Thymus (tissue), 14 donors: ENCODE results near the gene ABI2. TPM values are rescaled to one million over a fixed set of nuclear protein-coding genes. Genes with fewer than 3 reads are reported as not detected.
"Not testable (repeated sequence)": the region's sequence is repeated elsewhere in the genome, so short reads cannot be mapped to it uniquely, and the experiment has no call there.

Source experiments
- DNase-seq, 9 donors: peaks; one replicate each; pipeline ENCODE4 v3.0.0-alpha.2; 2013; ENCODE audit warnings: low spot score in 9 of 9, low read depth in 6 of 9, missing footprints in 1 of 9
- H3K27ac ChIP-seq, 2 donors: one replicate each; pipeline ENCODE4 v1.5.1; 2013; ENCODE audit warnings: control low read depth in 1 of 2, low read depth in 1 of 2, low read length in 1 of 2, mild to moderate bottlenecking in 1 of 2, moderate library complexity in 1 of 2
- H3K27me3 ChIP-seq, 2 donors: one replicate each; pipeline ENCODE4 v1.5.1; 2013; ENCODE audit warnings: low read length in 1 of 2; ENCODE audit not compliant: control insufficient read depth in 2 of 2, insufficient read depth in 1 of 2
- H3K36me3 ChIP-seq, 2 donors: one replicate each; pipeline ENCODE4 v1.5.1; 2013; ENCODE audit warnings: low read length in 1 of 2, mild to moderate bottlenecking in 1 of 2, moderate library complexity in 1 of 2; ENCODE audit not compliant: control insufficient read depth in 2 of 2, insufficient read depth in 2 of 2
- H3K4me1 ChIP-seq, 2 donors: one replicate each; pipeline ENCODE4 v1.5.1; 2013; ENCODE audit warnings: low read length in 2 of 2; ENCODE audit not compliant: control insufficient read depth in 2 of 2, insufficient read depth in 2 of 2
- H3K4me3 ChIP-seq, 2 donors: one replicate each; pipeline ENCODE4 v1.5.1; 2013; ENCODE audit warnings: low read length in 2 of 2, control low read depth in 1 of 2, mild to moderate bottlenecking in 1 of 2
- H3K9me3 ChIP-seq, 2 donors: one replicate each; pipeline ENCODE4 v1.5.1; 2013; ENCODE audit warnings: low read length in 1 of 2, mild to moderate bottlenecking in 1 of 2; ENCODE audit not compliant: control insufficient read depth in 2 of 2, insufficient read depth in 1 of 2
- WGBS: extraction: QIAGEN DNeasy Blood & Tissue Kit; methylation state at CpG from one replicate; pipeline ENCODE4 v1.1.7; 2013; 5-methylcytosine and 5-hydroxymethylcytosine counted together
- long read RNA-seq, 10 donors: transcript quantifications; one replicate each; lab custom pipeline, GENCODE V29; 2026
- polyA plus RNA-seq: library from polyadenylated mRNA; stranded (reverse); fragments of 200-250 nt; gene quantifications from one replicate; pipeline ENCODE4 v1.2.3, GENCODE V29; 2013
- total RNA-seq: library from RNA; stranded (reverse); fragments of 120-200 nt; gene quantifications from one replicate; pipeline ENCODE4 v1.2.4, GENCODE V29; 2013
- donor health status: healthy.

ABI2 gene
- 15.2 TPM for total RNA-seq
- 19.5 TPM for polyA plus RNA-seq
- long read RNA-seq, donor 1, full-length matches to known transcripts, result 1 of 1 reads
- long read RNA-seq, donor 1, partial matches to known transcripts, result 0 of 1 reads
- long read RNA-seq, donor 1, other reads (novel, unspliced or antisense), result 0 of 1 reads
- long read RNA-seq, donor 2, full-length matches to known transcripts, result 14 of 14 reads
- long read RNA-seq, donor 2, partial matches to known transcripts, result 0 of 14 reads
- long read RNA-seq, donor 2, other reads (novel, unspliced or antisense), result 0 of 14 reads
- long read RNA-seq, donor 3, full-length matches to known transcripts, result 5 of 10 reads
- long read RNA-seq, donor 3, partial matches to known transcripts, result 5 of 10 reads
- long read RNA-seq, donor 3, other reads (novel, unspliced or antisense), result 0 of 10 reads
- long read RNA-seq, donor 4, full-length matches to known transcripts, result 6 of 6 reads
- long read RNA-seq, donor 4, partial matches to known transcripts, result 0 of 6 reads
- long read RNA-seq, donor 4, other reads (novel, unspliced or antisense), result 0 of 6 reads
- long read RNA-seq, donor 5, full-length matches to known transcripts, result 11 of 19 reads
- long read RNA-seq, donor 5, partial matches to known transcripts, result 8 of 19 reads
- long read RNA-seq, donor 5, other reads (novel, unspliced or antisense), result 0 of 19 reads
- long read RNA-seq, donor 6, full-length matches to known transcripts, result 3 of 3 reads
- long read RNA-seq, donor 6, partial matches to known transcripts, result 0 of 3 reads
- long read RNA-seq, donor 6, other reads (novel, unspliced or antisense), result 0 of 3 reads
- long read RNA-seq, donor 7, full-length matches to known transcripts, result 5 of 5 reads
- long read RNA-seq, donor 7, partial matches to known transcripts, result 0 of 5 reads
- long read RNA-seq, donor 7, other reads (novel, unspliced or antisense), result 0 of 5 reads
- long read RNA-seq, donor 8, full-length matches to known transcripts, result 2 of 2 reads
- long read RNA-seq, donor 8, partial matches to known transcripts, result 0 of 2 reads
- long read RNA-seq, donor 8, other reads (novel, unspliced or antisense), result 0 of 2 reads
- long read RNA-seq, donor 9, full-length matches to known transcripts, result 4 of 4 reads
- long read RNA-seq, donor 9, partial matches to known transcripts, result 0 of 4 reads
- long read RNA-seq, donor 9, other reads (novel, unspliced or antisense), result 0 of 4 reads
- long read RNA-seq, donor 10, full-length matches to known transcripts, result 1 of 1 reads
- long read RNA-seq, donor 10, partial matches to known transcripts, result 0 of 1 reads
- long read RNA-seq, donor 10, other reads (novel, unspliced or antisense), result 0 of 1 reads

DNA sequence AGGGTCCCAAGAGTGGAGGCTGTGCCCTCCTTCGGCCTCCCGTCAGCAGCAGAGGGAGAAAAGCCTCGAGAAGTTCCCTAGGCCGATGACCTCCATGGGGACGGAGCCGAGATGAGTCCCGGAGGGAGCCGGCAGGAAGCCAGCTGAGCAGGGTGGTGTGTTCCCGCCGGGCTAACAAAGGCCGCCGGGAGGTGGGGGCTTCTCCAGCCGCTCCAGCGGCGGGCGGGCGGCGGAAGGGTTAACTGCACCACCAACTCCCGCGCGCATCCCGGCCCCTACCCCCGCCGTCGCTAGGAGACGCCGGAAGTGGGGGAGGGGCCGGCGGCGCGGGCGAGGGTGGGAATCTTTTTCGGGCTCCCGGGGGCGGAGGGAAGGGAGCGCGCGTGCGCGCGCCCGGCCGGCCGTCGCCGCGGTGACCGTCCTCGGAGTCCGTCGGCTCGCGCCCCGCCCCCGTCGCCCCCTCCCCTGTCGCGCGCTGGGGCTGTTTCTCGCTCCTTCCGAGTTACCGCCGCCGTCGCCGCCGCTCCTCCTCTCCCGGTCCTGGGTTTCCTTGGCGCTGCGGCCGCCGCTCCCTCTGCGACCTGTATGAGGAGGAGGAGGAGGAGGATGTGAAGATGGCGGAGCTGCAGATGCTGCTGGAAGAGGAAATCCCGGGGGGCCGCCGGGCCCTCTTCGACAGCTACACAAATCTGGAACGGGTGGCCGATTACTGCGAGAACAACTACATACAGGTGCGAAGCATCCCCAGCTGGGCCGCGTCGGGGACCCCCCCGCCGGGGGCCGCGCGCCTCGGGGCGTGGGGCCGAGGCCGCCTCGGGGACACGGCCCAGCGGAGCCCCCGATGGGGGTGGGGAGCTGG is at the start of gene ABI2:
Gene ABI2 (plus strand): TSS at position 494 of the 859 bp plus-strand sequence. CDS start 121 bp downstream, at position 615.
- peak in 8 of 9 donors; percentile 41 to 86 (median 72) for DNase-seq
- Histone ChIP-seq H3K27ac (peak within 1 kb of the TSS; percentile 83 to 89), H3K36me3 (no peaks in the 10 kb centered on the region), H3K9me3 (no peaks in the 10 kb centered on the region), H3K4me1 (peaks cover 4 to 13% of the 10 kb centered on the region in 2 donors), H3K27me3 (no peaks in the 10 kb centered on the region), H3K4me3 (peak within 1 kb of the TSS; percentile 84 to 97)
- WGBS, result under 1% methylated on average over 98 of the region's 98 CpGs

DNA sequence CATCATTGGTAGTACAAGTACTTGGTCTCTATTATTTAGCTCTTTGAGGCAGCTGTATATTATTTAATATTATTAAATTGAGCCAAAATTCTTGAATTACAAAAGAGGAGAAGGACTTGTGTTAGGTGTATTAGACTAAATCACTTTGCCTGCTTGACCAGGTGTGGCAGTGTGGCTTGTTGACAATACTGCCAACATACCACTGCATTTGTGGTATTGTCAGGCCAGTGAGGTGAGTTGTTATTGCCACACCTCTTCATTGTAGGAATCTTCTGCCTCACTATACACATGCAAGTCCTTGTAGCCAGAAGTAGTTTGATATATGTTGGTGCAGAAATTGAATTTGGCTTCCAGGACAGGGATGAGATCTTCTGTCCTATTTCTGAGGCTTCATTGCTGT is 48.9 kb upstream of the ABI2 start:
- Histone ChIP-seq H3K4me3 (no peak overlapping the region), H3K36me3 (peaks cover 37 to 55% of the 10 kb centered on the region in 2 donors), H3K9me3 (no peaks in the 10 kb centered on the region), H3K27me3 (no peaks in the 10 kb centered on the region), H3K4me1 (no peaks in the 10 kb centered on the region), H3K27ac (no peak overlapping the region)
- DNase-seq, result no peak

- Histone ChIP-seq H3K9me3 (no peaks in the 10 kb centered on the region), H3K4me3 (no peak overlapping the region), H3K4me1 (no peaks in the 10 kb centered on the region), H3K36me3 (peaks cover 42 to 52% of the 10 kb centered on the region in 2 donors), H3K27me3 (no peaks in the 10 kb centered on the region), H3K27ac (no peak overlapping the region)
- DNase-seq, result no peak
- WGBS, result 98% methylated on average over 6 of the region's 6 CpGs
Measured at GRCh38 chr2:203280428-203281064, 47.6 kb upstream of the ABI2 start.

- Histone ChIP-seq H3K36me3 (peaks cover 45 to 58% of the 10 kb centered on the region in 2 donors), H3K4me1 (no peaks in the 10 kb centered on the region), H3K9me3 (no peaks in the 10 kb centered on the region), H3K27me3 (no peaks in the 10 kb centered on the region), H3K4me3 (no peak overlapping the region), H3K27ac (no peak overlapping the region)
- DNase-seq, result no peak
- 98% methylated on average over 7 of the region's 7 CpGs for WGBS
Measured at GRCh38 chr2:203282101-203282500, 46.1 kb upstream of the ABI2 start.

GRCh38 chr2:203286532-203286931 is 41.7 kb upstream of the ABI2 start:
- Histone ChIP-seq H3K9me3 (no peaks in the 10 kb centered on the region), H3K4me1 (no peaks in the 10 kb centered on the region), H3K27ac (no peak overlapping the region), H3K27me3 (no peaks in the 10 kb centered on the region), H3K4me3 (no peak overlapping the region), H3K36me3 (peaks cover 21 to 43% of the 10 kb centered on the region in 2 donors)
- 97% methylated on average over 2 of the region's 2 CpGs for WGBS
- no peak for DNase-seq

- H3K27ac ChIP-seq, result no peak overlapping the region
- H3K9me3 ChIP-seq, result no peaks in the 10 kb centered on the region
- DNase-seq, result no peak
- H3K4me1 ChIP-seq, result no peaks in the 10 kb centered on the region
- no peaks in the 10 kb centered on the region for H3K27me3 ChIP-seq
- WGBS, result 98% methylated on average over 3 of the region's 3 CpGs
- H3K4me3 ChIP-seq, result no peak overlapping the region
- peaks cover 5 to 10% of the 10 kb centered on the region in 2 donors for H3K36me3 ChIP-seq
Measured at GRCh38 chr2:203301667-203302066, 26.5 kb upstream of the ABI2 start.

DNA sequence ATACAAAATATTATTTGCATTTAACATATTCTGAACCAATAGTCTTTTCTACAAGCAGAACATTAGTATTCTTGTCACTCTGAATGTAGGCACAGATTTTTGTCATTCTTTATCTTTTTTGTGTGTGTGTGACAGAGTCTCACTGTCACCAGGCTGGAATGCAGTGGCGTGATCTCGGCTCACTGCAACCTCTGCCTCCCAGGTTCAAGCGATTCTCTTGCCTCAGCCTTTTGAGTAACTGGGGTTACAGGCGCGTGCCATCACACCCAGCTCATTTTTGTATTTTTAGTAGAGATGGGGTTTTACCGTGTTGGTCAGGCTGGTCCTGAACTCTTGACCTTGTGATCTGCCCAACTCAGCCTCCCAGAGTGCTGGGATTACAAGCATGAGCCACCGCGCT is 25.6 kb upstream of the ABI2 start:
- not testable (repeated sequence) for H3K27ac ChIP-seq, H3K36me3 ChIP-seq, H3K4me3 ChIP-seq, H3K4me1 ChIP-seq, H3K9me3 ChIP-seq, H3K27me3 ChIP-seq, DNase-seq
- over 99% methylated on average over 8 of the region's 8 CpGs for WGBS
